ENCODE data around the gene PABPN1L. TPM values are rescaled to one million over a fixed set of nuclear protein-coding genes. Genes with fewer than 3 reads are reported as not detected.

PABPN1L gene
- total and polyA plus RNA-seq, 10 of the 15 experiments (the other 5 are each of a cell fraction or from before 2014, with no cell fraction given) = not detected

DNA sequence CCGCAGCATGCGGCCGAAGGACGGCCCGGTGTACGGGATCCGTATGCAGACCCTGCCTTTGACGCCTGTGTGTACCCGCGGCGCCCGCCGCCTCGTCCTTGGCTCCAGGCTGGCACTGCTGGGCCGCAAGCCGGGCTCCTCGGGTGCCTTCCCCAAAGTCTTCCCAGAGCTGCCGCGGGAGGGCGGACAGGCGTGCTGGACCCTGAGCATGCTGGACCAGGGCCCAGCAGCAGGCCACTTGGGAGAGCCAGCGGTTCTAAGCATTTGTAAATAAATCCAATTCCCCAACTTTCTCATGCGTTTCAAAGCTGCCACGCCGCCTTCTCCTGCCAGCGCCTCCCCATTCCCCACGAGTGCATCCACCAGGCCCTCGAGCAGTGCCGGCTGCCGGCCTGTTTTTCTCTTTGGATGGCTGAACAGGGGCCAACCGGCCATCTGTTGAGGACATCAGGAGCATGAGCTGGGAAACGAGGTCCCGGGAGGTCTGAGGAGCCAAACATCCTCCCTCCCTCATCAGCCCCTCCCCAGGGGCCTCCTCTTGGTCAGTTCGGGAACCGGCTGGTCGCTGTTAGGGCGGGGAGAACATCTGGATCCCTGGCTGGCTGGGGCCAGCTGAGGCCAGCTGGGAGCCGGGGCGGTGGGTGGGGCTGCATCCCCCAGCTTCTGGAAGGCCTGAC is 20.5 kb upstream of the PABPN1L start:
- no peaks in the 10 kb centered on the region for H4K20me1 ChIP-seq (ENCODE audit: control insufficient read depth, insufficient read depth)
- ATAC-seq (no peak), FAIRE-seq (no peak), DNase-seq (ENCODE audit: low read depth, low spot score) (no peak)
- no peak overlapping the region for H2AFZ ChIP-seq (ENCODE audit: control insufficient read depth, low read depth, low read length)
- ChIA-PET RAD21 (ENCODE audit: unreplicated experiment) (no interaction called here), POLR2A (no interaction called here), SMC1A (ENCODE audit: uncharacterized antibody, unreplicated experiment) (no interaction called here), CTCF (no interaction called here)
- in situ Hi-C loops (cut with MboI) = no loop called here
- WGBS (ENCODE audit: insufficient coverage, insufficient replicate concordance, low lambda C conversion rate, missing lambda C conversion rate) = 94% methylated on average over 39 of the region's 39 CpGs
- H3K9me3 ChIP-seq (replicated peaks; ENCODE audit: control insufficient read depth, insufficient read depth, low read length) = no peaks in the 10 kb centered on the region
- no peak overlapping the region for H3K27ac ChIP-seq (ENCODE audit: control insufficient read depth, insufficient read depth)
- BruUV-seq (replicated peaks) = no TSS peak
- H3K79me2 ChIP-seq (ENCODE audit: control insufficient read depth, insufficient read depth, low read length) = no peaks in the 10 kb centered on the region
- H3K4me1 ChIP-seq (ENCODE audit: control insufficient read depth, insufficient read depth, low read length) = no peaks in the 10 kb centered on the region
- H3K4me3 ChIP-seq = no peak overlapping the region
- no peak overlapping the region for H3K4me2 ChIP-seq (ENCODE audit: control insufficient read depth, insufficient read depth)
- no peaks in the 10 kb centered on the region for H3K27me3 ChIP-seq (replicated peaks in 1 of 2; ENCODE audit: control insufficient read depth in 2 of 2, insufficient read depth in 2 of 2, low read length in 1 of 2)
- no peak for TF ChIP-seq BHLHE40 (IDR thresholded peaks at IDR 0.05; ENCODE audit: borderline replicate concordance in 1 of 2, low read depth in 2 of 2, low read length in 1 of 2)
- no peak for TF ChIP-seq ESRRA (IDR thresholded peaks at IDR 0.05; ENCODE audit: low read length)
- no peak for TF ChIP-seq CREM (IDR thresholded peaks at IDR 0.05; ENCODE audit: low read depth)
- TF ChIP-seq, protein P1, sequence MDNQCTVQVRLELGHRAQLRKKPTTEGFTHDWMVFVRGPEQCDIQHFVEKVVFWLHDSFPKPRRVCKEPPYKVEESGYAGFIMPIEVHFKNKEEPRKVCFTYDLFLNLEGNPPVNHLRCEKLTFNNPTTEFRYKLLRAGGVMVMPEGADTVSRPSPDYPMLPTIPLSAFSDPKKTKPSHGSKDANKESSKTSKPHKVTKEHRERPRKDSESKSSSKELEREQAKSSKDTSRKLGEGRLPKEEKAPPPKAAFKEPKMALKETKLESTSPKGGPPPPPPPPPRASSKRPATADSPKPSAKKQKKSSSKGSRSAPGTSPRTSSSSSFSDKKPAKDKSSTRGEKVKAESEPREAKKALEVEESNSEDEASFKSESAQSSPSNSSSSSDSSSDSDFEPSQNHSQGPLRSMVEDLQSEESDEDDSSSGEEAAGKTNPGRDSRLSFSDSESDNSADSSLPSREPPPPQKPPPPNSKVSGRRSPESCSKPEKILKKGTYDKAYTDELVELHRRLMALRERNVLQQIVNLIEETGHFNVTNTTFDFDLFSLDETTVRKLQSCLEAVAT (IDR thresholded peaks at IDR 0.05) = no peak
- TF ChIP-seq PAX8 (IDR thresholded peaks at IDR 0.05) = no peak
- TF ChIP-seq, protein P2, sequence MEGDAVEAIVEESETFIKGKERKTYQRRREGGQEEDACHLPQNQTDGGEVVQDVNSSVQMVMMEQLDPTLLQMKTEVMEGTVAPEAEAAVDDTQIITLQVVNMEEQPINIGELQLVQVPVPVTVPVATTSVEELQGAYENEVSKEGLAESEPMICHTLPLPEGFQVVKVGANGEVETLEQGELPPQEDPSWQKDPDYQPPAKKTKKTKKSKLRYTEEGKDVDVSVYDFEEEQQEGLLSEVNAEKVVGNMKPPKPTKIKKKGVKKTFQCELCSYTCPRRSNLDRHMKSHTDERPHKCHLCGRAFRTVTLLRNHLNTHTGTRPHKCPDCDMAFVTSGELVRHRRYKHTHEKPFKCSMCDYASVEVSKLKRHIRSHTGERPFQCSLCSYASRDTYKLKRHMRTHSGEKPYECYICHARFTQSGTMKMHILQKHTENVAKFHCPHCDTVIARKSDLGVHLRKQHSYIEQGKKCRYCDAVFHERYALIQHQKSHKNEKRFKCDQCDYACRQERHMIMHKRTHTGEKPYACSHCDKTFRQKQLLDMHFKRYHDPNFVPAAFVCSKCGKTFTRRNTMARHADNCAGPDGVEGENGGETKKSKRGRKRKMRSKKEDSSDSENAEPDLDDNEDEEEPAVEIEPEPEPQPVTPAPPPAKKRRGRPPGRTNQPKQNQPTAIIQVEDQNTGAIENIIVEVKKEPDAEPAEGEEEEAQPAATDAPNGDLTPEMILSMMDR (IDR thresholded peaks at IDR 0.05 in 2 of 3, conservative IDR thresholded peaks at IDR 0.05 in 1 of 3; ENCODE audit: control insufficient read depth in 2 of 3, extremely low read depth in 1 of 3, insufficient read depth in 1 of 3, low read depth in 3 of 3, low read length in 3 of 3) = no peak
- no peak for TF ChIP-seq ETV6 (conservative IDR thresholded peaks at IDR 0.05 in 1 of 2, IDR thresholded peaks at IDR 0.05 in 1 of 2; ENCODE audit: borderline replicate concordance in 1 of 2, low read depth in 1 of 2)
- no peak for TF ChIP-seq YY1 (IDR thresholded peaks at IDR 0.05; ENCODE audit: low read depth, low read length)
- intact Hi-C loops (cut with micrococcal nuclease; ENCODE audit: unreplicated experiment) = no loop called here
- H3K36me3 ChIP-seq (ENCODE audit: control insufficient read depth in 2 of 2, insufficient read depth in 2 of 2, low read length in 1 of 2) = peaks cover 2 to 8% of the 10 kb centered on the region in 2 experiments; a peak in 3 of 4 replicates
- no peak overlapping the region for H3K9ac ChIP-seq (ENCODE audit: control insufficient read depth, insufficient read depth, low read length)
